ENCODE measurements around the gene HNF4A.

DNA sequence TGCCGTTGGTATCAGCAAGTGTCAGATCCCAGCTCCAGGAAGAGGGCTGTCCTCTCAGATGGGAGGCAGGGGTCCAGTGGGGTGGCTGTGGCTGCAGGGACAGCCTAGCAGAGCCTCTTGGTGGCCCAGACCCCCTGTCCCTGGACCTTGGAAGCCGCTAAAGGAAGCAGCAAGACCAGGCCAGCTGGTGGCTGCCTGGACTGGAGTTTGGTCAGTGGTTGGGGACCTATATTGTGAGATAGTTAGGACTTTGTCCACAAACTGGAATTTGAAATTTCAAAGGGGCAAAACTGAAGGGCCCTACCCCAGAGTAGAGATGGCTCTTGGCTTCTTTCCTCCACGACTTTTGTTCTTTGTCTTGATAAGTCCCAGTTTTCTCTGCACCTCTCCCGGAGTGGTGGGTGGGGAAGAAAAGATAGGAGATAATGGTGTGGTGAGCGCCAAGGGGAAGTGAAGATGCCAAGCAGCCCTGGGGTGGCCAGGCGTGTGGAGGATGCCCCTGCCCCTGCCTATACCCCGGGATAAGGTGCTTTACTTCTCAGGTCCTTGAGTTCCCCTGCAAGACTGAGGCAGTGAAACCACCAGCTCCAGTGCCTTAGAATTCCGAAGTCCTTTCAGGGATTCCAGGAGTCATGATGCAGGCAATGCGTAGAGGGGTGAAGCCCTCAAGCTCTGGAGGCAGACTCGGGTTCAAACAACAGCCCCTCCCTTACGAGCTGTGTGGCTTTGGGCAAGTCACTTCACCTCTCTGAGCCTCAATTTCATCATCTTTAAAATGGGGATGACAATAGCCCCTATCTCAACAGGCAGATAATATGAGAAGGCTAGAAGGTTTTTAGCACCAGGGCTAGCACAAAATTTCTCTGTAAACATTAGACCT lies 40.2 kb downstream of the HNF4A start:
- no peak for TF ChIP-seq POLR2AphosphoS5 (IDR thresholded peaks at IDR 0.05)
- no peak for TF ChIP-seq CTCF (IDR thresholded peaks at IDR 0.05)
